GM19463 (cell line): ENCODE measurements around the gene DCDC2C.

Source experiments
- ATAC-seq: cut with Tn5 transposase; IDR thresholded peaks from one replicate; pipeline ENCODE4 v1.9.1; 2021; ENCODE audit warnings: mild to moderate bottlenecking, moderate library complexity; ENCODE audit not compliant: unreplicated experiment

The DCDC2C gene

GRCh38 chr2:3742743-3743508, 39.6 kb downstream of the DCDC2C start:
- no peak for ATAC-seq

GRCh38 chr2:3743951-3744555, 40.7 kb downstream of the DCDC2C start:
- ATAC-seq, result no peak

GRCh38 chr2:3745920-3746319, 42.5 kb downstream of the DCDC2C start:
- no peak for ATAC-seq

GRCh38 chr2:3747032-3747654, 43.8 kb downstream of the DCDC2C start:
- no peak for ATAC-seq

GRCh38 chr2:3747826-3748225, 44.5 kb downstream of the DCDC2C start:
- no peak for ATAC-seq

- no peak for ATAC-seq
These were observed 45.8 kb downstream of the DCDC2C start for GRCh38 chr2:3749201-3749600.

- ATAC-seq, result no peak
These were observed 47.9 kb downstream of the DCDC2C start for GRCh38 chr2:3751251-3751650.

- no peak for ATAC-seq
These were observed 48.4 kb downstream of the DCDC2C start for GRCh38 chr2:3751806-3752205.

- ATAC-seq, result no peak
These were observed 49.0 kb downstream of the DCDC2C start for GRCh38 chr2:3752376-3752775.

GRCh38 chr2:3753561-3753960, 50.2 kb downstream of the DCDC2C start:
- no peak for ATAC-seq

- ATAC-seq, result no peak
These were observed 50.9 kb downstream of the DCDC2C start for GRCh38 chr2:3754280-3754679.

GRCh38 chr2:3754795-3755194, 51.4 kb downstream of the DCDC2C start:
- no peak for ATAC-seq

GRCh38 chr2:3755277-3755676, 51.9 kb downstream of the DCDC2C start:
- ATAC-seq, result no peak

GRCh38 chr2:3756306-3756705, 52.9 kb downstream of the DCDC2C start:
- no peak for ATAC-seq

- no peak for ATAC-seq
These were observed 55.5 kb downstream of the DCDC2C start for GRCh38 chr2:3758906-3759305.

- no peak for ATAC-seq
These were observed 56.0 kb downstream of the DCDC2C start for GRCh38 chr2:3759331-3759730.

- no peak for ATAC-seq
These were observed 56.4 kb downstream of the DCDC2C start for GRCh38 chr2:3759761-3760160.

- ATAC-seq, result no peak
These were observed 57.9 kb downstream of the DCDC2C start for GRCh38 chr2:3761272-3761671.

GRCh38 chr2:3762771-3763447, 59.5 kb downstream of the DCDC2C start:
- no peak for ATAC-seq

- no peak for ATAC-seq
These were observed 63.4 kb downstream of the DCDC2C start for GRCh38 chr2:3766824-3767223.

- no peak for ATAC-seq
These were observed 65.8 kb downstream of the DCDC2C start for GRCh38 chr2:3768960-3769765.
